Neural cell (in vitro differentiated cells): ENCODE measurements around the gene SEMA3B. TPM values are rescaled to one million over a fixed set of nuclear protein-coding genes. Genes with fewer than 3 reads are reported as not detected.
"Not testable (repeated sequence)": the region's sequence is repeated elsewhere in the genome, so short reads cannot be mapped to it uniquely, and the experiment has no call there.

Experiments used
- H2AFZ ChIP-seq: fragments of 200-600, 300-800 bp; sonication (generic), shearing (Covaris generic); 2 replicates; pipeline ENCODE4 v1.6.0; 2014; ENCODE audit warnings: low read depth, mild to moderate bottlenecking, antibody characterized with exemption, low read length, moderate library complexity
- H3F3A ChIP-seq: fragments of 200-600 bp; shearing (Covaris generic); 2 replicates; pipeline ENCODE4 v1.6.1; 2016; ENCODE audit warnings: mild to moderate bottlenecking, moderate library complexity, mixed read lengths, antibody characterized with exemption, low read length; ENCODE audit not compliant: insufficient read depth, poor library complexity, severe bottlenecking
- H3K27ac ChIP-seq: fragments of 200-600, 300-800 bp; sonication (generic), shearing (Covaris generic); 2 replicates; pipeline ENCODE4 v1.5.1; 2014; ENCODE audit warnings: mild to moderate bottlenecking, low read length, moderate library complexity
- H3K27me3 ChIP-seq: fragments of 300-800, 200-600 bp; sonication (generic), shearing (Covaris generic); 2 replicates; pipeline ENCODE4 v1.6.0; 2014; ENCODE audit warnings: mild to moderate bottlenecking, low read depth, low read length, moderate library complexity; ENCODE audit not compliant: insufficient read depth
- H3K36me3 ChIP-seq: fragments of 300-800, 200-600 bp; sonication (generic), shearing (Covaris generic); 2 replicates; pipeline ENCODE4 v1.5.1; 2014; ENCODE audit warnings: mild to moderate bottlenecking, antibody characterized with exemption, low read length, moderate library complexity; ENCODE audit not compliant: insufficient read depth
- H3K4me2 ChIP-seq: fragments of 300-800, 200-600 bp; sonication (generic), shearing (Covaris generic); 2 replicates; pipeline ENCODE4 v1.6.0; 2014; ENCODE audit warnings: mild to moderate bottlenecking, low read length
- H3K4me3 ChIP-seq: fragments of 300-800, 200-600 bp; sonication (generic), shearing (Covaris generic); 2 replicates; pipeline ENCODE4 v1.5.1; 2014; ENCODE audit warnings: mild to moderate bottlenecking, low read length, moderate library complexity
- H3K79me2 ChIP-seq: fragments of 200-600 bp; shearing (Covaris generic); replicated peaks from 2 replicates; pipeline ENCODE4 v1.6.0; 2014; ENCODE audit warnings: mild to moderate bottlenecking, low read length, moderate library complexity; ENCODE audit not compliant: insufficient read depth
- H3K9ac ChIP-seq: fragments of 300-800, 200-600 bp; sonication (generic), shearing (Covaris generic); 2 replicates; pipeline ENCODE4 v1.6.1; 2016; ENCODE audit warnings: mild to moderate bottlenecking, low read length, mixed read lengths
- H3K9me2 ChIP-seq: fragments of 200-600 bp; shearing (Covaris generic); 2 replicates; pipeline ENCODE4 v1.6.1; 2016; ENCODE audit warnings: mild to moderate bottlenecking, low read length, mixed read lengths; ENCODE audit not compliant: insufficient read depth
- H3K9me3 ChIP-seq: fragments of 200-600, 300-800 bp; sonication (generic), shearing (Covaris generic); 2 replicates; pipeline ENCODE4 v1.6.1; 2016; ENCODE audit warnings: mild to moderate bottlenecking, mixed run types, low read length, moderate library complexity, mixed read lengths
- H4K20me1 ChIP-seq: fragments of 200-600 bp; shearing (Covaris generic); 2 replicates; pipeline ENCODE4 v1.6.1; 2016; ENCODE audit warnings: mild to moderate bottlenecking, mixed run types; ENCODE audit not compliant: insufficient read depth
- CTCF ChIP-seq: fragments of 450-650 bp; IDR thresholded peaks from 2 replicates; pipeline ENCODE4 v1.5.1; 2014; ENCODE audit warnings: antibody characterized with exemption, mild to moderate bottlenecking, moderate library complexity; ENCODE audit not compliant: poor library complexity, severe bottlenecking
- EP300 ChIP-seq: fragments of 450-650 bp; conservative IDR thresholded peaks from 2 replicates; pipeline ENCODE4 v1.6.1; 2014; ENCODE audit warnings: antibody characterized with exemption, mild to moderate bottlenecking, moderate library complexity; ENCODE audit not compliant: poor library complexity, severe bottlenecking
- EZH2 ChIP-seq: fragments of 200-600, 300-800 bp; shearing (Covaris generic), sonication (generic); IDR thresholded peaks from 2 replicates; pipeline ENCODE4 v1.6.1; 2014; ENCODE audit warnings: antibody characterized with exemption, low read length, borderline replicate concordance, mild to moderate bottlenecking; ENCODE audit not compliant: insufficient read depth, poor library complexity, severe bottlenecking
- MXI1 ChIP-seq: fragments of 450-650 bp; conservative IDR thresholded peaks from 2 replicates; pipeline ENCODE4 v1.6.1; 2014; ENCODE audit warnings: antibody characterized with exemption, mild to moderate bottlenecking; ENCODE audit not compliant: poor library complexity, severe bottlenecking
- POLR2AphosphoS5 ChIP-seq: IDR thresholded peaks from 2 replicates; pipeline ENCODE4 v1.6.1; 2012
- RAD21 ChIP-seq: fragments of 450-650 bp; conservative IDR thresholded peaks from 2 replicates; pipeline ENCODE4 v1.6.1; 2014; ENCODE audit warnings: antibody characterized with exemption, mild to moderate bottlenecking, moderate library complexity
- REST ChIP-seq: IDR thresholded peaks from 2 replicates; pipeline ENCODE4 v1.6.1; 2012; ENCODE audit warnings: borderline replicate concordance
- SMC3 ChIP-seq: fragments of 450-650 bp; conservative IDR thresholded peaks from 2 replicates; pipeline ENCODE4 v1.6.1; 2014; ENCODE audit warnings: antibody characterized with exemption, mild to moderate bottlenecking, moderate library complexity; ENCODE audit not compliant: poor library complexity
- TAF1 ChIP-seq: IDR thresholded peaks from 2 replicates; pipeline ENCODE4 v1.6.1; 2012; ENCODE audit warnings: low read depth
- polyA plus RNA-seq: library from polyadenylated mRNA; depleted of rRNA; stranded (reverse); fragments of >200 nt; gene quantifications from 2 replicates; pipeline ENCODE4 v1.2.3, GENCODE V29; 2014

Gene SEMA3B
- polyA plus RNA-seq, 1 donor from 2014 or later = 7.8 TPM

GRCh38 chr3:50271314-50271936, 2.5 kb downstream of the SEMA3B start:
- Histone ChIP-seq H3K79me2 (no peaks in the 10 kb centered on the region), H3K27ac (no peak overlapping the region), H3K4me3 (no peak overlapping the region), H2AFZ (no peak overlapping the region), H3K9me3 (no peaks in the 10 kb centered on the region), H3K4me2 (no peak overlapping the region), H3K27me3 (peaks cover 23% of the 10 kb centered on the region), H4K20me1 (no peaks in the 10 kb centered on the region), H3F3A (no peaks in the 10 kb centered on the region), H3K9ac (no peak overlapping the region), H3K9me2 (no peaks in the 10 kb centered on the region), H3K36me3 (no peaks in the 10 kb centered on the region)
- TF ChIP-seq TAF1 (no peak), EZH2 (no peak), POLR2AphosphoS5 (no peak), SMC3 (no peak), CTCF (no peak), EP300 (no peak), MXI1 (no peak), REST (no peak), RAD21 (no peak)

GRCh38 chr3:50272538-50272910, 3.6 kb downstream of the SEMA3B start:
- Histone ChIP-seq H3K27me3 (peaks cover 23% of the 10 kb centered on the region), H3K9ac (peak overlapping the region; percentile 47)
- not testable (repeated sequence) for H3F3A ChIP-seq, H4K20me1 ChIP-seq, H3K9me2 ChIP-seq, H3K4me3 ChIP-seq, H3K36me3 ChIP-seq, H3K79me2 ChIP-seq, H2AFZ ChIP-seq, H3K27ac ChIP-seq, H3K4me2 ChIP-seq, H3K9me3 ChIP-seq
